HG02588 (cell line): ENCODE data around the gene SIPA1L3.

Experiments
- ATAC-seq: cut with Tn5 transposase; IDR thresholded peaks from one replicate; pipeline ENCODE4 v1.9.1; 2021; ENCODE audit warnings: mild to moderate bottlenecking, moderate library complexity; ENCODE audit not compliant: unreplicated experiment

The SIPA1L3 gene

DNA sequence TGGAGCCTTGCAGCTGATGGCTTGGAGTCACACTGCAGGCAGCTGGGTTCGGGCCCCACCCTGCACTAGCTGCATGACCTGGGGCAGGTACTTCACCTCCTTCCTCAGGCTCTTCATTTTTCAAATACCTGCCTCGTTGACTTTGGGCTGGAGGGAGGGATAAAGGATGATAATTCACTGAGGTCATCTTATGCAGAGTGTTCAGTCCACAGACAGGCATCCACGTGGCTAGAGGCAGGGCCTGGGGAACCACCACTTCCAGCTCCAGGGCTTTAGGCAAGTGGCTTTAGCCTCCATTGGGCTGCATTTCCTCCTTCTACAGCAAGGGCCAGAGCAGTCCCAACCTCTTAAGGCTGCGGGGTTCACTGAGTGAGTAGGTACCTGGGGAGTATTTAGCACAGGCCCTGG, 84.8 kb downstream of the SIPA1L3 start:
- no peak for ATAC-seq

DNA sequence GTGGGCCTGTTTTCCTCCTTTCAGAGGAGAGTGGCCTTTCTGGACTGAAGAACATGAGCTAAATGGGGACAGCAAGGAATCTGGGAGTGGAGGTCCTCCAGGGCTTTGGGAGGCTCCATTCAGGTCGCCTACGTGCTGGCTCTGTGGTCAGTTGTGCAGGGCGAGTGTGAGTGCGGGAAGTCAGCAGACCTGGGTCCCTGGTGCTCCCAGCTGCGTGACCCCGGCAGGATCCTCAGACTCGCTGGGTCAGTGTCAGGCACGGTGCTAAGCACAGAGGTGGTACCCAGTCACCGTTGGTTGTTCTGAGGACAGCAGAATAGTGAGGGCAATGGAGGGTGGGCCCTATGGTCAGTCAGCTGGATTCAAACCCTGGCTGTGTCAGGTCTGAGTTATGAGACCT, 85.8 kb downstream of the SIPA1L3 start:
- no peak for ATAC-seq

DNA sequence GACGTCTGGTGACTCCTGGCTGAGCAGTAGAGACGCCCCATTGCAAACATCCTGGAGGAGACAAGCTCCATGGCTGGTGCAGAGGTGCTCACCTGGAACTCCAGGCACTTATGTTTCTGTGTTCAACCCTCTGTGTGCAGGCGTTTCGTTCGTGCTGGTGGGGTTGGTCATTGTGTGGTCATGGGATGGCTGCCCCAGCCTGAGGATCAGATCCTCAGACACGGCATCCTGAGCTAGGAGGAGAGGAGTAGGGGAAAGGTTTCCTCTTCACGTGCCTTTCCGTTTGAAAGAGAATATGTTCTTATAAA, 87.8 kb downstream of the SIPA1L3 start:
- no peak for ATAC-seq

DNA sequence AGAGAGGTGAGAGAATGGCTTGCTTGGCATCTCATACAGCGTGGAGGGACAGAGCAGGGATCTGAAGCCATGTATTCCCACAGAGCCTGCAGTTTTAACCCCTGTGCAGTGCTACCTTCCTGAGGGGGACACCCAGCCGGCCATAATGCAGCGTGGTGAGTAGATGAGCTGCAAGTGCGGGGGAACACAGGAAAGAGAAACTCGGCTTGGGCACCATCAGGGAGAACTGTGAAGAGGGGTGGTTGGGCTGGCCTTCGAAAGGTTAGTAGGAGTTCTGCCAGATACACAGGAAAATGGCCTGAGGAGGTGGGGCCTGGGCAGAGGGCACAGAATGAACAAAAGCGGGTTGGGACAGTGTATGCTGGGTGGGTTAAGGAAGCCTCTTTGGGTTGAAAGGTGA, 88.3 kb downstream of the SIPA1L3 start:
- ATAC-seq = no peak

DNA sequence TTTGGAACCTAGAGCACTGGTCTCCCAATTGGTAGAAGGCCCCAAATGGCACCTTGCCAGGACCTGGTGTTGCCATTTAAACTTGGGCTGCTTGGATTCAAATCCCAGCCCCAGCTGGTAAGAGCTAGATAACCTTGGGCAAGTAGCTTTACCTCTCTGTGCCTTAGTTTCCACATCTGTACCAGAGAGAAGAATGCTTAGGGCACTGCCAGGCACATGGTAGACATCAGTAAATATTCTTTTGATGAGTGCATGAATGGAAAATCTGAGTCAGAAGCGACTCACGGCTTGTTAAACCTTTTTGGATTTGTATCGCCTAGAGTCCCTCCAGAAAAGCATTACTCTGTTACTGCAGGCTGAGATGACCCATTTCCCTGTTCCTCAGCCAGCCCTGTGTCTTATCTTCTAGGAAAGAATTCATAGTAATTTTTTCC, 90.9 kb downstream of the SIPA1L3 start:
- no peak for ATAC-seq

DNA sequence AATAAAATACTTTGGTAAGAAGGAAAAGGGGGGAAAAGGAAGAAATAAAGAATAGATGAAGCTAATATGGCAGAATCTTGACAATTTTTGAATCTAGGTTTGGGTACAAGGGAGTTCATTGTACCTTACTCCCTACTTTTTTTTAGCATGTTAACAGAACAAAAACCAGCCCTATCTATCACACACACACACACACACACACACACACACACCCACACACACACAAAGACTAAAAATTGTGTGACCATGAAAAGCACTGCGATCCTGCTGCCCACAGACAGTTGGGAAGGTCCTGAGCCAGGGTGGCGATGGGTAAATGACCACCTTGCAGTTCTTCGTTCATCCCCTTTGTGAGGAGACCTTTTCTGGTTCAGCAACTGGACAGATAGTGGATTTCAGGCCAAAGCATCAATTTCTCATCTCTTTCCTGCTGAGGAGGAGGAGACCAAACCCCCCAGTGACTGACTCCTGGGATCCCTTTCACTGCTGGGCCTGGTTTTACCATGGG, 91.8 kb downstream of the SIPA1L3 start:
- ATAC-seq = no peak

DNA sequence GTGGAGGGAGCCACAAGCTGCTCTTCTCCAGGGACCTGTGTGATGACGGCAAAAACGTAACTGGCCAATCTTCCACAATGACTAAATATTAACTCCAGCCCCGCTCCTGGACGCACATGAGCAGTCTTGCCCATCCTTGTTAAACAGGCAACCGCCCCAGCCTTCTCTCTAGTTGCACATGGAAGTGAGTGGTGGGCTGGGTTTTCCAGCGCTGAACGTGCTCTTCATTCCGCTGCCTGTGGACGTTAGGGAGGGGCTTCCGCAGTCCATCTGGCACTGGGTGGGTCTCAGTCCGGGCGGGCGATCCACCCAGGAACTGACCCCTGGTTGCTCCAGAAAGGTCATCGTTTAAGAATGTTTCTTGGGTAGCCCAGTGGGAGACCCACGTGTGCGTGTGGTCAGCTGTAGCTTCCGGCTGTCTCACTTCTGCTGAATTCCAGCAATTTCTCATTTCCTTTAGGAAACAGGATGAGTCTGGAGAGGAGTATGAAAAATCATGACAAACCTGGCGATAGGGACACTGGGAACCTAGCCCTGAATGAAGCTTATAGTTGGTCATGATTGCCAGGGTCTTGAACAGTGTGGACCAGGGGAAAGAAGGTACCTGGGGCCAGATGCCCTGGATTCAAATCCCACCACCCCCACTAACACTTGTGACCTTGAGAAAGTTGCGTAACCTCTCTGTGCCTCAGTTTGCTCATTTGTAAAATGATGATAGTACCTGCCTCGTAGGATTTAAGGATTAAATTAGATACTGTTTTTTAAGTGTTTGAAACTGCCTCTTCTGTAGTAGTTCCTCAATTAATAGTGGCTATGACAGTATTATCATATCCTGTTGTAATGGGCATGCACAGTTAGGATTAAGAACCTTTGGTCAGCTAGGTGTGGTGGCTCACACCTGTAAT, 92.6 kb downstream of the SIPA1L3 start:
- no peak for ATAC-seq

DNA sequence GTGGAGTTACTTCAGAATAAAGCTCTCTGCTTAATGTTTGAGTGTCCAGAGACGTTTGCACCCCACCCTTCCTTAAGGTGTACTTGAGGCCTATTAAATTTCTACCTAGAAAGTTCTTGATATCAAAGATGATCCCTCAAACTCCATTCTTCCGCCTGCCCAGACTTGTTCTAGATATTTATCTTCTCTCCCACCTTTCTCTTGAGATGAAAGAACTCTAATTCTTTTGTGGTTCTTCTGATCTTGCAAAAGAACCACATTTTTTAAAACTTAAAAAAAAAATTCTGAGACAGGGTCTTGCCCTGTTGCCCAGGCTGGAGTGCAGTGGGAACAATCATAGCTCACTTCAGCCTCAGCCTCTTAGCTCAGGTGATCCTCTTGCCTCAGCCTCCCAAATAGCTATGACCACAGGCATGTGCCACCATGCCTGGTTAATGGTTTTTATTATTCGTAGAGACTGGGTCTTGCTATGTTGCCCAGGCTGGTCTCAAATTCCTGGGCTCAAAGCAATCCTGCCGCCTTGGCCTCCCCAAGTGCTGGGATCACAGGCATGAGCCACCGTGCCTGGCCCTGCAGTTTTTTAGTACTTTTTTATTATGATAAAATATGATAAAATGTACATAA, 94.3 kb downstream of the SIPA1L3 start:
- no peak for ATAC-seq

DNA sequence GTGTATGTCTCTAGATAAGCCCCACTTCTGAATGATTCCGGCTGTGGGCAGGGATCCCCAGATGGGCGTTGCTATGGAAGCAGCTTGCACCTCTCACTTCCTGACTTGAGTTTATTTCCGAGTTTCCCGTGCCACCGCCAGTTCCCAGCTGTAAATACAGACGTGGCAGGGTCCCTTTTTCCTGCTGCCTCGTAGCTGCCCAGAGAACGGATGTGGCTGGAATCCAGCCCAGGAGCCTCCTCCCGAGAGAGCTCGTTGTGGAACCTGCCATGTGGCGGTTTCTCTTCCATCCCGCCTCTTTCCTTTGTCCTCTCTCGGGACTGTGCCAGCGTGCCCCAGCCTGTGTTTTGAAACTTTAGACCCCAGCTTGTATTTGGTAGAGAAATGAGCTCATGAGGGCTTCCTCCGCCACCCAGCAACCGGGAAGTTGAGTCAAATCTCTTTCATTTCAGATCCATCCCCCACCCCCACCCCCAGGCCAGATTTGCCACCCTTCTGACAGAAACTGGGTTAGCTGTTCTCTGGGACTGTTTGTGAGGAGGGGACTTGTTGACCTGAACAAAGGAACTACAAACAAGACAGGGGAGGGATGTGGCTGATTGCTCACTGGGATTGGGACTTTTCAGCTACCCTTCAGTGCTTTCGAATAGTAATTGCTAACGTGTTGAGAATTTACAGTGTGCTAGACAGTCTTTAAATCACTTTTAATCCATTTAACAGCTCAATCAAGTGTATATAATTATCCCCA, 96.6 kb downstream of the SIPA1L3 start:
- ATAC-seq = no peak

DNA sequence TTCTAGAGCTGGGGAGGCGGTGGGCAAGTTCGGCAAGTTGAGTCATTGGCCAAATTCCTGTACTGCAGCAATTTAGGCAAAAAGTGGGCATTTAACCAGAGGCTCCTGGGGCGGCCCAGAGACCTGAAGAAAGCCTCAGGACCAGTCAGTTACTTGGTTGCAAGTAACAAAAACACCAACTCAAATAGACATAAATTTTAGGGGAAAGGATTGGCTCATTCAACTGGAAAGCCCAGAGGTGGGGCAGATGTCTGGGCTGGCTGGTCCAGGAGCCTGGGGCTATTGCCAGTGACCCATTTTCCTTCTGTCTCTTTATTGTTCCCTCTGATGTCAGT, 97.1 kb downstream of the SIPA1L3 start:
- no peak for ATAC-seq

DNA sequence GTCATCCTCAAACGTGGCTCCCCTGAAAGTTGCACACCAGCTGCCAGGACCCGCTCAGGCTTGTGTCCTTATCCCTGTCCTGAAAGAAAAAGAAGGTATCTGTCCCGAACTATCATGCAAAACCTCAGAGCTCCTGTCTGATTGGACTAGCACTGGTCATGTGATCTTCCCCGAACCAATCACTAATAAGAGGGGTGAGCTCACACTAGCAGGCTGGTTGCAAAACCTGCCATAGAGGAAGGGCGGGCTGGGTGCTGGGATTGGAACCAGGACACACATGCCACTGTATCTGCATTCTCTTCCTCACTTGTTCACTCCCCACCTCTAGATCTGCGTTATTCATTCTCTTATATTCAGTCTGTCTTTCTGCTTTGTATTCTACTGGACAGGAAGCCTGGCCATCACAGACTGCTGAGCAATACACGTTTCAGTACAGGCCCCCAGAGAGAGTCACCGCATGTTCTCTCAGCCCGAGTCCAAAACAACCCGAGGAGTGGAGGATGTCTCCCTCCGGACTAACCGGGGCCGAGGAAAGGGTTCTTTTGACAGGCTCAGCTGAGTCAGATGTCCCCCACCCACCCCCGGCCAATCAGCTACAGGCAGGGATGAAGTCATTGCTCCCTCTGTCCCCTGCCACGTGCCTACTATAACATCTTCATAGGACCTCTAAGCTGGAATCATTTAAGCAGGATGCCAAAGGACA, 97.7 kb downstream of the SIPA1L3 start:
- ATAC-seq = peak; percentile 69

DNA sequence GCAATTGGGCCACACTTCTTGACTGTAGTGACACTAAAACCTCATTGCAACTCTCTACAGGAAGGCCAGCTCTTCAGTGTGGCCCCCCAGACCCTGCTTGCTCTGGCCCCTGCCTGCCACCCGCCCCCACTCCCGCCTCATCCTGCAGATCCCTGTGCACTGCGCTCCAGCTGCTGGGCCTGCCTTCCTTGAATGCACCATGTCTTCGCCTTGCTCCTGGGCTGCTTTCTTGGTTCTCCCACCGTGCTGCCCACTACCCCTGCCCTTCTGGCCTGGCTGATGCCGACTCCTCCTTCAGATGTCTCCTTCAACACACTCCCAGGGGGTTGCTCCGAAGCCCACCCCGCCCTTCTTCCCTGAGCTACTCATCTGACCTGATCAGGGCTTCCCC, 98.2 kb downstream of the SIPA1L3 start:
- ATAC-seq = no peak

DNA sequence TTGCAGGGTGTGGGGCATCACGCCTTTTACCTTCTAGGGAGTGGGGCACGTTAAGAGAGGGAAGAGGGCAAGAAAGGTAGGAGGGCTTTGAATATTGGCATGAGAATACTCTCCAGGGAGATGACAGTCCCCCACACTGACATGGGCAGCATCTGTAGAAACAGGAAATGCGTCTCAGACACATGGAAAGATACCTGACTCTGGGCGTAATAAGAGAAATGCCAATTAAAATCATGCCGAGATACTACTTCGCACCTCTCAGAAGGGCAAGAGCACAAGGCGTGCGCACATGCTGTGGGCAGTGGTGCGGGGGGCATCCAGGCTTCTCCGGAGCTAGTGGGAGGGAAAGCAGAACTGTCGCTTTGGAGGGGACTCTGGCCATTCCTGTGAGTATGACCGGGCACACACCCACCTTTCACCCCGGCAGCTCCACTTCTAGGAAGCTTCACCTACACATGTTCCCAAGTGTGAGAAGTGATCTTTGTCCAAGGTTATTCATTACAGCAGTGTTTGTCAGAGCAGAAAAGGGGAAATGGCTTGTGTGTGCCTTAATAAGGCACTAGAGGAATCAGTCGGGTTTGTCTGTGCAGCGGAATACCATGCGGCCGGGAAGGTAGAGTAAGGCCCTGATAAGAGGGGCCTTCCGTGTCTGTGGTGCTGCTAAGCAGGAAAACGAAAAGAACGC, 99.5 kb downstream of the SIPA1L3 start:
- no peak for ATAC-seq

DNA sequence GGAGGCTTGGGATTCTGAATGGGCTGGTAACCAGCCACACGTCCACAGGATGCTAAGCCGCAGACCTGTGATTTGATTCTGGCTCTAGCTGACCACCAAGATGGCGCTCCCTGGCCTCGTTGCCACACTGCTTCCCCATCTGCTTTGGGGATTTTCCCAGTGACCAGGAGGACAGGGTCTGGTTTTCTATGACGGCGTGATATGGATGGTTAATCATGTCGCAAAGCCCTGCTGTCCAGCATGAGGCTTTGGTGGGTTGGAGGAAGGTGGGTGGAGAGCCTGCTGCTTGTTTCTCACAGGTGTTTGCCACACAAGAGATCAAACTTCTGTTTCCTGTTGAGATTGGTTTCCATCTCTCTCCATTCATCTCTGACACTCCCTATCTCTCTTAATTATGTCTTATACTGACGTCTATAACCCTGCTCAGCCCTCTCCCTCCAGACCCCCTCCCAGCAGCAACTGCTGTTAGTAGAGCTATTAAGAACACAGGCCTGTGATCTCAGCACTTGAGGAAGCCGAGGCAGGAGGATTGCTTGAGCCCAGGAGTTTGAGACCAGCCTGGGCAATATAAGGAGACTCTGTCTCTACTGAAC, 102.7 kb downstream of the SIPA1L3 start:
- ATAC-seq = no peak

DNA sequence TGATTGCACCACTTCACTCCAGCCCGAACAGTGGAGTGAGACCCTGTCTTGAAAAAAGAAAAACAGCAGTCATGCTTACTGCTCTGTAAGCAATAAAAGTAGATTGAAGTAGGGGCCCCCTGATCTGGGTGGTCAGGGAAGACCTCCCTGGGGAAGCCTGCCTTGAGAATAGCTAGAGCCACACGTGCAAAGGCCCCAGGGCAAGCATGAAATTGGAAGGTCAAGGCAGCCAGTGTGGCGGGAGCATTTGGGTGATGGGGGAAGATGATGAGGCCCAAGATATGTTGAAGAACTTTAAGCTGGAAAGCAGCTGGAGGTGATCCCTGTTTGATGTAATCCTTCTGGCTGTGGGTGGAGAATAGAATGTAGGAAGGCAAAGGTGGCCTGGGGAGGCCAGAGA, 104.4 kb downstream of the SIPA1L3 start:
- no peak for ATAC-seq

DNA sequence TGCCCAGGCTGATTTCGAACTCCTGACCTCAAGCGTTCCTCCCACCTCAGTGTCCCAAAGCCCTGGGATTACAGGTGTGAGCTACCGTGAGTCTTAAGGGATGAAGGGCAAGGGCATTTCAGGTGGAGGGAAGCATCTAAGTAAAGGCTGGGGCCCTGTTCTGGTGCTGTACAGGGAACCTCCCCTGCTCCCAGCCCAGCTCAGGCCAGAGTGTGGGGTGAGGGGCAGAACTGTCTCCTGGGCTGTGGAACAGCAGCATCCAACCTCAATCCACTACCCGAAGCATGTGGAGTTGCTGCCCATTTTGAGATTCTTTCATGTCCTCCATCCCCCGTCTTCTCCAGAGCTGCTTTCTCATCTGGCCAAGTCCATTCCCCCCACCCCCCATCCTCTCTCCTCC, 105.3 kb downstream of the SIPA1L3 start:
- no peak for ATAC-seq

DNA sequence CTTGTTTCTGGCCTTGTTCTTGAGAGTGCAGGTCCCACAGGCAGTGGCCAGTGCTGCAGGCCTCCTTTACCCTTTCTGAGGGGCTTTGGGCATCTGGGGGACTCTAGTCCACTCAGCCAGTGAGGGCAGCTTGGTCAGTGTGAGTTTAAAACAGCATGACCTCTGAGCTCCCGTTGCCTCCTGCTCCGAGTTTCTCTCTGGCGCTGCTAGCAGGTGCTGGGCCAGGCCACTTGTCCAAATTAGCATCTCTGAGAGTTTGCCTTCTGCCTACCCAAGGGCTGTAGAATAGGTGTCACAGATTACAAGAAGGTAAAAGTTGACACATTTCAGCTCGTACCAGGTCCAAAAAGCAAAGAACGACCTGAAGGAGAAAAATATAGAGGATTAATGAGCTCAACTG, 105.9 kb downstream of the SIPA1L3 start:
- ATAC-seq = no peak

DNA sequence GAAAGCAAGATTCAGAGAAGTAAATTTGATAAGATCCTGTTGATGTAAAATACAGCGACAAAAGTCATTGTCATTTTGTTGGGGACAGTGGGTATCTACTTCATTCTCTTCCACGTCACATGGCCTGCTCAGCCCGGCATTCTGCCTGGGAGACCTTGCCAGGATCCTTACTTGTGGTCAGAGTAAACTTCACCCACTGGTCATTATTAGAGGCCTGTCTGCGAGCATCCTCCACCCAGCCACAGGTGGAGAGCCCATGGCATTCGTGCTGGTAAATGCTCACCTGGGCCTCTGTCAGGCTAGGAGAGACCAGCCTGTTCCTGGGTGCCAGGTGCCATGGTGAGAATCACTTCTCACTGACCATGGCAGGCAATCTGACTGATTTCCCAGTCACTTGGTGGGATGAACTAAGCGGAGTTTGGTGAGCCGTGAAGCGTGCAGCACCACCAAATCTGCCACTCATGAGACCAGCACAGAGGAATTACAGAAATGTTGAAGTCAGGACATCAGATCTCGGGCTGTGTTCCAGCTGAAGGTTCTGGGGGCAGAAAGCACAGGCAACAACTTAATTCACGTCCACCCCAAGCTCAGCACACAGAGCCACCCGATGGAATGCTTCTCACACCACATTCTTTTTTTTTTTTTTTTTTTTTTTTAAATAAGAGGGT, 107.0 kb downstream of the SIPA1L3 start:
- no peak for ATAC-seq

DNA sequence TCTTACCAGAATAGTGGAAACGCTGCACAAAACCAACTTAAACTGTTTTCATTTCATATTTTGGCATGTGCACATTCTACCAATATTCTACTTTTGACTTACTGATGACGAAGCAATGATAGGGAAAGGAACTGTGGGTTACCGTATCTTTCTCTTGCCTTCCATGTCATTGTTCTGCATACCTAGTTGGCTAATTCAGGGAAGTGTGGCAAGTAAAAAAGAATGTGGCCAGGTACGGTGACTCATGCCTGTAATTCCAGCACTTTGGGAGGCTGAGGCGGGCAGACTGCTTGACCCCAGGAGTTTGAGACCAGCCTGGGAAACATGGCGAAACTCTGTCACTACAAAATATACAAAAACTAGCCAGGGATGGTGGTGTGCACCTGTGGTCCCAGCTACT, 108.2 kb downstream of the SIPA1L3 start:
- no peak for ATAC-seq

DNA sequence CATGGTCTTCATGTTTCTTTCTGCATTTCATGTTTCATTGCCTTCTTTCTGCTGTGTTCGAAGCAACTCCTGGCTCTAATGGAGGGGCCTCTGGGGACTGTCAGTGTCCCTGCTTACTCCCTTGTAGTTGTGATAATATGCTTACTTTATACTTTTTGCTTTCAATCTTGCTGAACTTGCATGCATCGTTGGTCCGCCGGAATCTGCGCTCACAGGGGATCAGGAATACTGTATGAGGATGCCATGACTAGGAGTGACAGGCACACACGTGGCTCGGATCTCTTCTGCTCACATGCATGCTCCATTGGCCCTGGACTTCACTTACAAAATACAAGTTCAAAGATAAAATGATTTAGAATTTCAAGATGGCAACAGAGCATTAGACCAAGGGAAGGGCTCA, 108.8 kb downstream of the SIPA1L3 start:
- no peak for ATAC-seq
